ENCODE results near the gene SRP72. TPM values are rescaled to one million over a fixed set of nuclear protein-coding genes. Genes with fewer than 3 reads are reported as not detected.

SRP72 gene
- total and polyA plus RNA-seq, 3 experiments from 2014 or later: 175 to 197 (median 190) TPM

DNA sequence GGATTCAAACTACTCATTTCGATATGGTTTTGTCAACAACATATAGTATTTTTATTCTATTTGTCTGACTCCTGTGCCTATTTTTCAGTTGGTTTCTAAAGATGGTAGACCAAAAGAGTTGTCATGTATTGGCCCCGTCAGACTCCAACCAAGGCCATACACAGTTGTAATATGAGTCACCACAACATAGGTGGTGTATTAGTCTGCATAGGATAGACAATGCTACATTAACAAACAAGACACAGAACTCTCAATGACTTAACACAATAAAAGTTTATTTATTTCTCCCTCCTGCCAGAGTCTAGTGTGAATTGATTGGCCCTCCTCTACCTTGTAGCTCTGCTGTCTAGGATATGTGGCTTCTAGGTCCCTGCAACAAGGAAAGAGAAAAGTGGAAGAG is 84.1 kb downstream of the SRP72 start:
- no peaks in the 10 kb centered on the region for H3K36me3 Mint-ChIP-seq
- H3K27ac Mint-ChIP-seq: no peak overlapping the region
- H3K27me3 Mint-ChIP-seq: peaks cover 2 to 11% of the 10 kb centered on the region in 2 donors
- Histone ChIP-seq H3K4me1 (ENCODE audit: insufficient read depth, low read length) (no peaks in the 10 kb centered on the region), H3K4me3 (ENCODE audit: low read length) (no peak overlapping the region), H3K9me3 (ENCODE audit: low read length) (no peaks in the 10 kb centered on the region), H3K27ac (ENCODE audit: low read depth, low read length) (no peak overlapping the region), H3K27me3 (ENCODE audit: insufficient read depth, low read length, poor library complexity, severe bottlenecking) (no peaks in the 10 kb centered on the region), H3K36me3 (ENCODE audit: insufficient read depth, low read length) (no peaks in the 10 kb centered on the region)
- H3K9me3 Mint-ChIP-seq: no peaks in the 10 kb centered on the region
- H3K4me1 Mint-ChIP-seq: peaks cover 0 to 5% (median 3%) of the 10 kb centered on the region in 3 donors
- POLR2A ChIA-PET: no interaction called here
- CTCF ChIA-PET: no interaction called here
- no peak overlapping the region for H3K4me3 Mint-ChIP-seq
- DNase-seq: no peak

DNA sequence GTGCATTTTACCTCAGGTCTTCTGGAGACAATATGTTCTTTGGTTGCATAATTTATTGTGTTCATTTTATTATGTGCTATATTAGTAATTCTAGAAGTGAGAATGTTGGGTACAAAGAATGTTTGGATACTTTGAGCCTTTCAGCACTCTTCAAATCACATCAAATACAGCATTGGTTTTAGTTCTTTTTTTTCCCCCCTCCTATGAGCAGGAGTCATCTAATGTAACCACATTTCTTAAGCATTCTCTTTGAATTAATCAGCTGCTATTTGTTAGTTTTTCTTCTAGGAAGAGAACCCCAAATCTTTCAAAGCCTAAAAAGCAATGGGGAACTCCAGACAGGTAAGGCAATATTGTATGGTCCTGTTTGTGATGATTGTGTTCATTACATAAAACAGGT is 84.9 kb downstream of the SRP72 start:
- Mint-ChIP-seq H3K27me3 (peaks cover 2 to 11% of the 10 kb centered on the region in 2 donors), H3K4me1 (peaks cover 0 to 5% (median 3%) of the 10 kb centered on the region in 3 donors), H3K4me3 (no peak overlapping the region), H3K9me3 (no peaks in the 10 kb centered on the region), H3K36me3 (no peaks in the 10 kb centered on the region), H3K27ac (peak overlapping the region in 1 of 8 donors; percentile 2)
- H3K36me3 ChIP-seq (ENCODE audit: insufficient read depth, low read length): no peaks in the 10 kb centered on the region
- ChIA-PET CTCF (no interaction called here), POLR2A (interaction anchor here (0.6 kb wide), 1 partner anchor 266 kb away, joined by 3 read pairs; no protein-coding TSS in a partner anchor)
- H3K4me1 ChIP-seq (ENCODE audit: insufficient read depth, low read length): no peaks in the 10 kb centered on the region
- H3K27me3 ChIP-seq (ENCODE audit: insufficient read depth, low read length, poor library complexity, severe bottlenecking): no peaks in the 10 kb centered on the region
- H3K27ac ChIP-seq (ENCODE audit: low read depth, low read length): no peak overlapping the region
- H3K9me3 ChIP-seq (ENCODE audit: low read length): no peaks in the 10 kb centered on the region
- H3K4me3 ChIP-seq (ENCODE audit: low read length): no peak overlapping the region
- DNase-seq: no peak

Other genes with a start within 250 kb of the SRP72 start
- 10 to 100 TPM in 1 of 2 experiments, 1 to 10 TPM in 1; 8.5 to 13.0 TPM for gene AASDH, start 80.1 kb upstream of the SRP72 start, total RNA-seq
- 21.9 TPM for gene AASDH, start 80.1 kb upstream of the SRP72 start, polyA plus RNA-seq
- 10 to 100 TPM; 58.5 to 63.1 TPM for gene PPAT, start 32.0 kb upstream of the SRP72 start, total RNA-seq
- 14.0 TPM for gene PPAT, start 32.0 kb upstream of the SRP72 start, polyA plus RNA-seq
- gene PAICS, start 31.4 kb upstream of the SRP72 start, total RNA-seq: 100 to 1,000 TPM; 325 to 337 TPM
- gene PAICS, start 31.4 kb upstream of the SRP72 start, polyA plus RNA-seq: 31.3 TPM
- under 1 TPM; 0.35 to 0.38 TPM for gene ARL9, start 38.2 kb downstream of the SRP72 start, total RNA-seq
- not detected for gene ARL9, start 38.2 kb downstream of the SRP72 start, polyA plus RNA-seq
- gene HOPX, start 213.7 kb downstream of the SRP72 start, total RNA-seq: 100 to 1,000 TPM; 159 to 171 TPM
- gene HOPX, start 213.7 kb downstream of the SRP72 start, polyA plus RNA-seq: 285 TPM

Data from CD8-positive, alpha-beta memory T cell (primary cell).